Hepatocyte (in vitro differentiated cells): ENCODE measurements around the gene STX1B.

Experiments
- EZH2 ChIP-seq: fragments of 200-600 bp; sonication (generic); IDR thresholded peaks from 2 replicates; pipeline ENCODE4 v1.6.1; 2016; ENCODE audit warnings: antibody characterized with exemption, mild to moderate bottlenecking, borderline replicate concordance
- TF ChIP-seq, protein P1 (sequence below): fragments of 200-600 bp; sonication (generic); IDR thresholded peaks from 2 replicates; pipeline ENCODE4 v1.5.1; 2016; ENCODE audit warnings: antibody characterized with exemption, mild to moderate bottlenecking; ENCODE audit not compliant: poor library complexity

DNA sequence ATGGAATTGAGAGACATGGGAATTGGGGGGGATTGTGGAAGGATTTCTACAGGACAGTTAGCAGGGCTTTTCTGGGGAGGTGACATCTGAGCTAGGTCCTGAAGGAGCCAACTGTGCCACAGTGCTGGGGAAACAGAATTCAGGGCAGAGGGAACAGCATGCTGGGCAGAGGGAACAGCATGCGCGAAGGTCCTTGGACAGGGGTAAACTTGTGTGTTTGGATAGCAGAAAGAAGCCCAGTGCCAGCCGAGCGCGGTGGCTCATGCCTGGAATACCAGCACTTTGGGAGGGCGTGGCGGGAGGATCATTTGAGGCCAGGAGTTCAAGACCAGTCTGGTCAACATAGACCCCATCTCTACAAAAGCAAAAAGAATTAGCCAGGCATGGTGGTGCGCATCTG lies 3.8 kb downstream of the STX1B start:
- TF ChIP-seq, protein P1, sequence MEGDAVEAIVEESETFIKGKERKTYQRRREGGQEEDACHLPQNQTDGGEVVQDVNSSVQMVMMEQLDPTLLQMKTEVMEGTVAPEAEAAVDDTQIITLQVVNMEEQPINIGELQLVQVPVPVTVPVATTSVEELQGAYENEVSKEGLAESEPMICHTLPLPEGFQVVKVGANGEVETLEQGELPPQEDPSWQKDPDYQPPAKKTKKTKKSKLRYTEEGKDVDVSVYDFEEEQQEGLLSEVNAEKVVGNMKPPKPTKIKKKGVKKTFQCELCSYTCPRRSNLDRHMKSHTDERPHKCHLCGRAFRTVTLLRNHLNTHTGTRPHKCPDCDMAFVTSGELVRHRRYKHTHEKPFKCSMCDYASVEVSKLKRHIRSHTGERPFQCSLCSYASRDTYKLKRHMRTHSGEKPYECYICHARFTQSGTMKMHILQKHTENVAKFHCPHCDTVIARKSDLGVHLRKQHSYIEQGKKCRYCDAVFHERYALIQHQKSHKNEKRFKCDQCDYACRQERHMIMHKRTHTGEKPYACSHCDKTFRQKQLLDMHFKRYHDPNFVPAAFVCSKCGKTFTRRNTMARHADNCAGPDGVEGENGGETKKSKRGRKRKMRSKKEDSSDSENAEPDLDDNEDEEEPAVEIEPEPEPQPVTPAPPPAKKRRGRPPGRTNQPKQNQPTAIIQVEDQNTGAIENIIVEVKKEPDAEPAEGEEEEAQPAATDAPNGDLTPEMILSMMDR, result no peak
- no peak for TF ChIP-seq EZH2
